HepG2 (cell line): ENCODE results near the gene INTS1. TPM values are rescaled to one million over a fixed set of nuclear protein-coding genes. Genes with fewer than 3 reads are reported as not detected.
A peak's percentile ranks its signal among the peaks of the same experiment; 100 is the strongest.

Experiments
- AKAP8 ChIP-seq: sonication (generic); formaldehyde crosslinking; IDR thresholded peaks from 2 replicates; pipeline ENCODE4 v1.5.1; 2020; ENCODE audit warnings: mild to moderate bottlenecking, missing genetic modification reagents
- ARID4A ChIP-seq: sonication (generic); formaldehyde crosslinking; IDR thresholded peaks from 2 replicates; pipeline ENCODE4 v1.5.0; 2020; ENCODE audit warnings: mild to moderate bottlenecking, missing genetic modification reagents, borderline replicate concordance
- CENPT ChIP-seq: sonication (generic); formaldehyde crosslinking; IDR thresholded peaks from 2 replicates; pipeline ENCODE4 v1.8.0; 2022; ENCODE audit warnings: low read depth, mild to moderate bottlenecking, moderate library complexity, missing genetic modification reagents
- E2F5 ChIP-seq: sonication (generic); formaldehyde crosslinking; conservative IDR thresholded peaks from 2 replicates; pipeline ENCODE4 v1.4.0; 2020; ENCODE audit warnings: missing genetic modification reagents
- MEF2D ChIP-seq: sonication (generic); formaldehyde crosslinking; IDR thresholded peaks from 2 replicates; pipeline ENCODE4 v1.5.1; 2020; ENCODE audit warnings: mild to moderate bottlenecking, missing genetic modification reagents
- NCOA5 ChIP-seq: sonication (generic); formaldehyde crosslinking; IDR thresholded peaks from 2 replicates; pipeline ENCODE4 v1.4.0; 2020; ENCODE audit warnings: missing genetic modification reagents
- PHF20 ChIP-seq: sonication (generic); formaldehyde crosslinking; IDR thresholded peaks from 2 replicates; pipeline ENCODE4 v1.5.0; 2020; ENCODE audit warnings: mild to moderate bottlenecking, missing genetic modification reagents
- PHF8 ChIP-seq: sonication (generic); formaldehyde crosslinking; IDR thresholded peaks from 2 replicates; pipeline ENCODE4 v1.5.0; 2020; ENCODE audit warnings: missing genetic modification reagents
- RFXAP ChIP-seq: sonication (generic); formaldehyde crosslinking; IDR thresholded peaks from 2 replicates; pipeline ENCODE4 v1.4.0; 2020; ENCODE audit warnings: missing genetic modification reagents, borderline replicate concordance
- SMARCC2 ChIP-seq: fragments of 450-650 bp; IDR thresholded peaks from 2 replicates; pipeline ENCODE4 v1.6.1; 2017; ENCODE audit warnings: antibody characterized with exemption, mild to moderate bottlenecking
- SNAPC5 ChIP-seq: sonication (generic); formaldehyde crosslinking; IDR thresholded peaks from 2 replicates; pipeline ENCODE4 v1.8.1; 2023; ENCODE audit warnings: mild to moderate bottlenecking, missing genetic modification reagents, borderline replicate concordance
- TEF ChIP-seq: sonication (generic); formaldehyde crosslinking; IDR thresholded peaks from 2 replicates; pipeline ENCODE4 v1.5.0; 2020; ENCODE audit warnings: missing genetic modification reagents
- ZKSCAN8 ChIP-seq: IDR thresholded peaks from 2 replicates; pipeline ENCODE4 v1.6.1; 2016; ENCODE audit warnings: borderline replicate concordance, missing genetic modification reagents, missing compliant biosample characterization
- ZNF160 ChIP-seq: sonication (generic); formaldehyde crosslinking; IDR thresholded peaks from 2 replicates; pipeline ENCODE4 v1.8.0; 2022; ENCODE audit warnings: mild to moderate bottlenecking, inconsistent platforms, missing genetic modification reagents
- ZNF180 ChIP-seq: sonication (generic); formaldehyde crosslinking; IDR thresholded peaks from 2 replicates; pipeline ENCODE4 v1.4.0; 2020; ENCODE audit warnings: low read depth, missing genetic modification reagents, borderline replicate concordance
- ZNF317 ChIP-seq: sonication (generic); formaldehyde crosslinking; IDR thresholded peaks from 2 replicates; pipeline ENCODE4 v1.5.0; 2020; ENCODE audit warnings: mild to moderate bottlenecking, missing genetic modification reagents
- ZNF687 ChIP-seq: sonication (generic); formaldehyde crosslinking; IDR thresholded peaks from 2 replicates; pipeline ENCODE4 v1.5.1; 2020; ENCODE audit warnings: mild to moderate bottlenecking, missing genetic modification reagents, moderate library complexity
- ZNF776 ChIP-seq: sonication (generic); formaldehyde crosslinking; IDR thresholded peaks from 2 replicates; pipeline ENCODE4 v1.4.0; 2020; ENCODE audit warnings: mild to moderate bottlenecking, missing genetic modification reagents
- polyA plus RNA-seq, 8 experiments: library from polyadenylated mRNA; depleted of rRNA in 3 of 8; stranded (reverse) in 7 of 8; unstranded in 1 of 8; fragments of >200 nt; fragmentation: Illumina TruSeq in 4 of 8; extraction: Trizol in 4 of 8; gene quantifications; 2 replicates each; pipeline versions ENCODE4 v1.2.1 to v1.2.3, GENCODE V29; 2011 to 2016; ENCODE audit warnings: low read depth in 4 of 8, missing spikeins in 1 of 8, mixed read lengths in 1 of 8; ENCODE audit not compliant: insufficient read depth in 1 of 8
- total RNA-seq, 5 experiments: library from RNA; depleted of rRNA; stranded (reverse); fragments of >200 nt; fragmentation: Illumina TruSeq; extraction: Trizol; gene quantifications; 2 replicates each; pipeline ENCODE4 v1.2.3, GENCODE V29; 2016; ENCODE audit warnings: low read depth in 1 of 5

INTS1 gene
- total and polyA plus RNA-seq, 2 of the 13 experiments (the other 11 are each of a cell fraction or from before 2014, with no cell fraction given) = 13.7 to 29.0 TPM

GRCh38 chr7:1458683-1459511, 45.3 kb downstream of the INTS1 start, which contains the start of gene MICALL2 (continued):
- peak; percentile 86; the same call in 1 of the 2 replicates for TF ChIP-seq ARID4A (CRISPR knock-in tag)
- TF ChIP-seq MEF2D (CRISPR knock-in tag) = 0 out of 2 replicates have a peak, but pooled peaks have one; percentile 33
- TF ChIP-seq PHF8 (CRISPR knock-in tag) = no peak; the same call in 1 of the 2 replicates
- TF ChIP-seq CENPT (CRISPR knock-in tag) = no peak
- no peak for TF ChIP-seq TEF (CRISPR knock-in tag)
- no peak for TF ChIP-seq ZNF180 (CRISPR knock-in tag)
- TF ChIP-seq ZNF687 = peak; percentile 51
- TF ChIP-seq SMARCC2 = no peak
- no peak for TF ChIP-seq ZKSCAN8 (CRISPR knock-in tag)
- 0 out of 2 replicates have a peak, but pooled peaks have one; percentile 14 for TF ChIP-seq ZNF160 (CRISPR knock-in tag)
- TF ChIP-seq E2F5 (CRISPR knock-in tag) = no peak
- TF ChIP-seq SNAPC5 = no peak
- no peak for TF ChIP-seq AKAP8 (CRISPR knock-in tag)
- 0 out of 2 replicates have a peak, but pooled peaks have one; percentile 21 for TF ChIP-seq PHF20
- no peak for TF ChIP-seq ZNF317
- 0 out of 2 replicates have a peak, but pooled peaks have one; percentile 18 for TF ChIP-seq RFXAP (CRISPR knock-in tag)
- peak; percentile 83 for TF ChIP-seq ZNF776
- TF ChIP-seq NCOA5 = no peak
